ENCODE results near the gene GAA. TPM values are rescaled to one million over a fixed set of nuclear protein-coding genes. Genes with fewer than 3 reads are reported as not detected.

The GAA gene
- total RNA-seq, 1 experiment from 2014 or later = 30.3 TPM

- Histone ChIP-seq H3K9me3 (ENCODE audit: control insufficient read depth, low read depth, low read length) (no peaks in the 10 kb centered on the region), H3K27me3 (ENCODE audit: insufficient read depth, low read length) (no peaks in the 10 kb centered on the region), H2AK5ac (ENCODE audit: insufficient read length, low read length) (no peak overlapping the region), H4K5ac (ENCODE audit: insufficient read length, low read depth, low read length) (no peak overlapping the region), H3K79me2 (ENCODE audit: insufficient read depth, low read length) (no peaks in the 10 kb centered on the region), H2BK5ac (ENCODE audit: insufficient read length, low read length) (no peak overlapping the region), H3T11ph (ENCODE audit: low read length) (no peak overlapping the region), H3K18ac (ENCODE audit: insufficient read length, low read depth, low read length) (no peak overlapping the region), H3K14ac (ENCODE audit: insufficient read depth, low read length) (no peak overlapping the region; the same call in 1 of the 2 replicates), H4K8ac (replicated peaks; ENCODE audit: insufficient read length, low read depth, low read length) (no peak overlapping the region), H2AFZ (ENCODE audit: low read length) (no peak overlapping the region), H3K79me1 (ENCODE audit: insufficient read depth, low read depth, low read length, poor library complexity, severe bottlenecking) (no peaks in the 10 kb centered on the region), H4K20me1 (ENCODE audit: control insufficient read depth, insufficient read depth, insufficient read length) (no peaks in the 10 kb centered on the region), H3K56ac (ENCODE audit: insufficient read length, low read depth, low read length) (no peak overlapping the region), H3K9ac (ENCODE audit: extremely low read depth, insufficient read length, low read length) (no peak overlapping the region), H2BK15ac (ENCODE audit: low read depth, low read length) (no peak overlapping the region), H3K4me1 (ENCODE audit: insufficient read depth, low read length) (no peaks in the 10 kb centered on the region), H2BK120ac (ENCODE audit: low read depth, low read length, poor library complexity, severe bottlenecking) (no peak overlapping the region), H3K4me2 (ENCODE audit: insufficient read depth, insufficient read length, low read length) (no peak overlapping the region), H3K23me2 (ENCODE audit: insufficient read length, low read depth, low read length, poor library complexity, severe bottlenecking) (no peaks in the 10 kb centered on the region), H2BK12ac (ENCODE audit: insufficient read length, low read depth, low read length) (no peak overlapping the region), H3K23ac (ENCODE audit: insufficient read length, low read depth, low read length) (no peak overlapping the region), H4K91ac (ENCODE audit: insufficient read length, low read depth, low read length) (no peak overlapping the region), H3K4ac (ENCODE audit: low read depth, low read length) (no peak overlapping the region), H3K27ac (ENCODE audit: insufficient read length, low read depth, low read length) (no peak overlapping the region), H2BK20ac (ENCODE audit: low read depth, low read length, poor library complexity, severe bottlenecking) (no peak overlapping the region)
- Mint-ChIP-seq H3K27ac (no peak overlapping the region), H3K27me3 (ENCODE audit: low read depth) (peaks cover 6% of the 10 kb centered on the region), H3K36me3 (ENCODE audit: insufficient read depth in 1 of 3, low read depth in 3 of 3) (peaks cover 0 to 4% (median 0%) of the 10 kb centered on the region in 3 experiments; a peak in 1 of 7 replicates), H3K4me3 (no peak overlapping the region), H3K4me1 (peaks cover 6 to 8% of the 10 kb centered on the region in 2 experiments), H3K9me3 (no peaks in the 10 kb centered on the region; a peak in 1 of 5 replicates)
- no peak for DNase-seq
- TF ChIP-seq CTCF (conservative IDR thresholded peaks at IDR 0.05) = no peak
- no CpG with 5 or more reads among the region's 34 CpGs for WGBS (ENCODE audit: extremely low coverage, insufficient read length, low lambda C conversion rate)
Measured at GRCh38 chr17:80087346-80088265, 13.8 kb upstream of the GAA start.

All from H9 (cell line).